ENCODE data around the gene LCNL1.

The LCNL1 gene

GRCh38 chr9:137034709-137035506 is 52.1 kb downstream of the LCNL1 start:
- TF ChIP-seq, protein P1, sequence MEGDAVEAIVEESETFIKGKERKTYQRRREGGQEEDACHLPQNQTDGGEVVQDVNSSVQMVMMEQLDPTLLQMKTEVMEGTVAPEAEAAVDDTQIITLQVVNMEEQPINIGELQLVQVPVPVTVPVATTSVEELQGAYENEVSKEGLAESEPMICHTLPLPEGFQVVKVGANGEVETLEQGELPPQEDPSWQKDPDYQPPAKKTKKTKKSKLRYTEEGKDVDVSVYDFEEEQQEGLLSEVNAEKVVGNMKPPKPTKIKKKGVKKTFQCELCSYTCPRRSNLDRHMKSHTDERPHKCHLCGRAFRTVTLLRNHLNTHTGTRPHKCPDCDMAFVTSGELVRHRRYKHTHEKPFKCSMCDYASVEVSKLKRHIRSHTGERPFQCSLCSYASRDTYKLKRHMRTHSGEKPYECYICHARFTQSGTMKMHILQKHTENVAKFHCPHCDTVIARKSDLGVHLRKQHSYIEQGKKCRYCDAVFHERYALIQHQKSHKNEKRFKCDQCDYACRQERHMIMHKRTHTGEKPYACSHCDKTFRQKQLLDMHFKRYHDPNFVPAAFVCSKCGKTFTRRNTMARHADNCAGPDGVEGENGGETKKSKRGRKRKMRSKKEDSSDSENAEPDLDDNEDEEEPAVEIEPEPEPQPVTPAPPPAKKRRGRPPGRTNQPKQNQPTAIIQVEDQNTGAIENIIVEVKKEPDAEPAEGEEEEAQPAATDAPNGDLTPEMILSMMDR (IDR thresholded peaks at IDR 0.05): peak; percentile 93
- H3K36me3 ChIP-seq: peaks cover 54% of the 10 kb centered on the region
- H3K4me3 ChIP-seq (ENCODE audit: low read depth in 1 of 2, low read length in 1 of 2): peak overlapping the region; percentile 83 to 86
- H3K27ac ChIP-seq: peak overlapping the region; percentile 91
- H3K27me3 ChIP-seq: no peaks in the 10 kb centered on the region
- no peaks in the 10 kb centered on the region for H3K9me3 ChIP-seq
- H3K4me1 ChIP-seq (ENCODE audit: control insufficient read depth in 1 of 2, insufficient read depth in 1 of 2, low read depth in 1 of 2, low read length in 1 of 2): peaks cover 50 to 59% of the 10 kb centered on the region in 2 experiments
